ENCODE results near the gene IFRD2. TPM values are rescaled to one million over a fixed set of nuclear protein-coding genes. Genes with fewer than 3 reads are reported as not detected.

IFRD2 gene
- total and polyA plus RNA-seq, 9 of the 15 experiments (the other 6 are each of a cell fraction or from before 2014, with no cell fraction given), result 30.5 to 115 (median 52.8) TPM

- TF ChIP-seq ZBTB33 (CRISPR knock-in tag; IDR thresholded peaks at IDR 0.05) (peak; percentile 39; the same call in 1 of the 2 replicates), ZNF584 (CRISPR knock-in tag; IDR thresholded peaks at IDR 0.05; ENCODE audit: low read depth) (no peak), NR4A1 (CRISPR knock-in tag; IDR thresholded peaks at IDR 0.05) (no peak), NR4A1 (tag; IDR thresholded peaks at IDR 0.05) (no peak), HNRNPUL1 (IDR thresholded peaks at IDR 0.05; ENCODE audit: low read length) (no peak), ZBTB9 (CRISPR knock-in tag; IDR thresholded peaks at IDR 0.05) (no peak), NCOA1 (IDR thresholded peaks at IDR 0.05; ENCODE audit: low read depth) (no peak), PHF8 (IDR thresholded peaks at IDR 0.05; ENCODE audit: borderline replicate concordance, low read length) (peak; percentile 51; the same call in 1 of the 2 replicates), ZNF408 (CRISPR knock-in tag; IDR thresholded peaks at IDR 0.05; ENCODE audit: low read depth) (no peak), MAFF (IDR thresholded peaks at IDR 0.05; ENCODE audit: low read length) (no peak), CC2D1A (IDR thresholded peaks at IDR 0.05) (no peak), E2F8 (IDR thresholded peaks at IDR 0.05; ENCODE audit: low read depth, partially characterized antibody) (no peak), TCF7L2 (IDR thresholded peaks at IDR 0.05; ENCODE audit: low read depth, low read length) (no peak), ETV5 (CRISPR knock-in tag; IDR thresholded peaks at IDR 0.05; ENCODE audit: low read depth) (0 out of 2 replicates have a peak, but pooled peaks have one; percentile 33)
Observed at GRCh38 chr3:50260027-50260941, 31.9 kb downstream of the IFRD2 start (continued).
